Activated CD8-positive, alpha-beta memory T cell treated with anti-CD3 and anti-CD28 coated beads, Interleukin-2, amount 10 ng/mL, durations not matched to agents 7 days and 5 days (primary cell): Measurements from ENCODE around the gene LRRC56. TPM values are rescaled to one million over a fixed set of nuclear protein-coding genes. Genes with fewer than 3 reads are reported as not detected.
A peak's percentile ranks its signal among the peaks of the same experiment; 100 is the strongest.

ENCODE experiments used
- ATAC-seq: fragments of 150-1000 bp; cut with Tn5 transposase; one replicate; pipeline ENCODE4 v1.10.0; 2021; ENCODE audit warnings: moderate library complexity
- CTCF ChIA-PET: fragments of 350-600 bp; sonication (Branson Sonifier 250); formaldehyde crosslinking; loops from one replicate; lab custom pipeline; 2021; ENCODE audit warnings: antibody characterized with exemption; lab: Charles Lee
- DNase-seq: peaks from one replicate; pipeline ENCODE4 v3.0.0-alpha.2; 2020
- H3K27ac Mint-ChIP-seq: one replicate; pipeline ENCODE4 v1.8.0; 2021; ENCODE audit warnings: mild to moderate bottlenecking, mixed read lengths
- H3K27me3 Mint-ChIP-seq: one replicate; pipeline ENCODE4 v1.8.0; 2021; ENCODE audit warnings: mixed read lengths
- H3K36me3 Mint-ChIP-seq: one replicate; pipeline ENCODE4 v1.8.0; 2021; ENCODE audit warnings: mild to moderate bottlenecking, mixed read lengths
- H3K4me1 Mint-ChIP-seq: one replicate; pipeline ENCODE4 v1.8.0; 2021; ENCODE audit warnings: mixed read lengths
- H3K4me3 Mint-ChIP-seq: one replicate; pipeline ENCODE4 v1.8.0; 2021; ENCODE audit warnings: mild to moderate bottlenecking, moderate library complexity, mixed read lengths
- H3K9me3 Mint-ChIP-seq: one replicate; pipeline ENCODE4 v1.8.0; 2022; ENCODE audit warnings: low read depth, mixed read lengths
- total RNA-seq, 2 experiments: library from RNA; stranded (reverse); gene quantifications; one replicate each; pipeline ENCODE4 v1.2.3, GENCODE V29; 2021

Gene LRRC56
- total RNA-seq, 2 experiments from 2014 or later = 1.7 to 2.1 TPM

GRCh38 chr11:589798-590197 lies 52.5 kb downstream of the LRRC56 start:
- H3K27ac Mint-ChIP-seq = peak overlapping the region; percentile 100
- peaks cover 44% of the 10 kb centered on the region for H3K4me1 Mint-ChIP-seq

DNA sequence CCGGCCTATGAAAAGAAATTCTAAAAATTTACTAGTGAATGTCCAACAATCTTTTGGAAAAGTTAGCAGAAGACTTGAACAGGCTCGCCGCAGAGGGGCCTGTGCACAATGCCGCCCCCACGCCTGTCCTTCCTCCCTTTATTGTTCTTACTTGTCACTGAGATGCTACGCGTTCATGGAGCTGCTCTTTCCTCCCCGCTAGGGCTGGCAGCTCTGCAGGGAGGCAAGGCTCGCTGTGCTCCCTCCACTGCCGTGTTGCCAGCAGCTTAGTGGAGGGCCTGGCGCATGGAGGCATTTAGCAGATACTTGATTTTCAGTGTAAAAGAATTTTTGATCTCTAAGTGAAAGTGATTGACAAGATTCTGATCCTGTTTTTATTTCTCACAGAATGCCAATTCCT lies 53.7 kb downstream of the LRRC56 start:
- ATAC-seq (no peak), DNase-seq (no peak)
- CTCF ChIA-PET = interaction anchor here (0.7 to 1.2 kb wide), 3 partner anchors 21 to 91 kb away, joined by 3 read pairs; no protein-coding TSS in a partner anchor
- Mint-ChIP-seq H3K9me3 (no peaks in the 10 kb centered on the region), H3K27me3 (no peaks in the 10 kb centered on the region), H3K4me3 (no peak overlapping the region), H3K4me1 (peaks cover 54% of the 10 kb centered on the region), H3K36me3 (peaks cover 57% of the 10 kb centered on the region), H3K27ac (no peak overlapping the region)

More at GRCh38 chr11:589798-590197, 52.5 kb downstream of the LRRC56 start:
- Mint-ChIP-seq H3K4me3 (no peak overlapping the region), H3K36me3 (peaks cover 54% of the 10 kb centered on the region), H3K9me3 (no peaks in the 10 kb centered on the region), H3K27me3 (no peaks in the 10 kb centered on the region)
- no peak for DNase-seq
- ATAC-seq = no peak
- CTCF ChIA-PET = interaction anchor here (1.3 kb wide), 1 partner anchor 35 kb away, joined by 3 read pairs; no protein-coding TSS in a partner anchor

- Mint-ChIP-seq H3K27ac (no peak overlapping the region), H3K36me3 (peaks cover 57% of the 10 kb centered on the region), H3K4me1 (peaks cover 51% of the 10 kb centered on the region), H3K4me3 (no peak overlapping the region), H3K27me3 (no peaks in the 10 kb centered on the region), H3K9me3 (no peaks in the 10 kb centered on the region)
- ATAC-seq = no peak
- DNase-seq = no peak
- CTCF ChIA-PET = interaction anchor here (0.7 kb wide), 1 partner anchor 190 kb away, joined by 3 read pairs; no protein-coding TSS in a partner anchor
Measured at GRCh38 chr11:592501-592900, 55.2 kb downstream of the LRRC56 start.

GRCh38 chr11:592918-593317 lies 55.6 kb downstream of the LRRC56 start:
- peaks cover 55% of the 10 kb centered on the region for H3K36me3 Mint-ChIP-seq
- no peak overlapping the region for H3K4me3 Mint-ChIP-seq
- H3K27ac Mint-ChIP-seq = peak overlapping the region; percentile 40
- H3K9me3 Mint-ChIP-seq = no peaks in the 10 kb centered on the region
- peaks cover 47% of the 10 kb centered on the region for H3K4me1 Mint-ChIP-seq
- DNase-seq (no peak), ATAC-seq (no peak)
- no peaks in the 10 kb centered on the region for H3K27me3 Mint-ChIP-seq
- CTCF ChIA-PET = no interaction called here

DNA sequence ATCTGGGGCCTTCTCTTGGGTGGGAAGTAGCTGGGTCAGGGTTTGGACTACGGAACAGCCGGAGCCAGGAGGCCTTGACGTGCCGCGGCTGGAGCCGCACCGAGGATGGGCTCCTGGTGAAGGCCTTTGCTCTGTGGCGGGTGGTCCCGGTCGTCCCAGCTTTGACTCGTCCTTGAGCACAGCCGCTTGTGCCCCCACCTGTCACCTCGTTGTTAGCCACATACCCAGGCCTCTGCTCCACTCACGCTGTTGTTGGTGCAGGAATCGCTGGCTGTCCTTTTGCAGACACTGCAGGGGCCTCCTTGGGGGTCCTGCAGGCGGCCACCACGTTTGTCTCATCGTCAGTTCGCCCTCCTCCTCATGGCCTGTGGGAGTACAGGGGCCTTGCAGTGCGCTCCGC lies 56.0 kb downstream of the LRRC56 start:
- peaks cover 54% of the 10 kb centered on the region for H3K36me3 Mint-ChIP-seq
- H3K4me3 Mint-ChIP-seq = no peak overlapping the region
- no peaks in the 10 kb centered on the region for H3K27me3 Mint-ChIP-seq
- peak overlapping the region; percentile 40 for H3K27ac Mint-ChIP-seq
- H3K9me3 Mint-ChIP-seq = no peaks in the 10 kb centered on the region
- no peak for ATAC-seq
- DNase-seq = no peak
- H3K4me1 Mint-ChIP-seq = peaks cover 43% of the 10 kb centered on the region
- CTCF ChIA-PET = no interaction called here

GRCh38 chr11:595400-595799 lies 58.1 kb downstream of the LRRC56 start:
- CTCF ChIA-PET = interaction anchor here (1.0 to 1.6 kb wide), 3 partner anchors 8 to 40 kb away, joined by 3 to 8 read pairs (median 6); no protein-coding TSS in a partner anchor
- Mint-ChIP-seq H3K4me1 (peaks cover 28% of the 10 kb centered on the region), H3K27me3 (no peaks in the 10 kb centered on the region), H3K36me3 (peaks cover 47% of the 10 kb centered on the region), H3K9me3 (no peaks in the 10 kb centered on the region), H3K27ac (peak overlapping the region; percentile 79), H3K4me3 (no peak overlapping the region)
- DNase-seq = no peak
- no peak for ATAC-seq

- Mint-ChIP-seq H3K9me3 (no peaks in the 10 kb centered on the region), H3K4me3 (peak overlapping the region; percentile 4), H3K27ac (peak overlapping the region; percentile 79), H3K4me1 (peaks cover 28% of the 10 kb centered on the region), H3K36me3 (peaks cover 45% of the 10 kb centered on the region), H3K27me3 (no peaks in the 10 kb centered on the region)
- peak; percentile 50 for ATAC-seq
- CTCF ChIA-PET = interaction anchor here (1.0 to 1.6 kb wide), 2 partner anchors 9 to 41 kb away, joined by 6 to 8 read pairs; no protein-coding TSS in a partner anchor
- DNase-seq = peak; percentile 82
Measured at GRCh38 chr11:596374-596773, 59.0 kb downstream of the LRRC56 start.

- H3K36me3 Mint-ChIP-seq = peaks cover 47% of the 10 kb centered on the region
- no peaks in the 10 kb centered on the region for H3K27me3 Mint-ChIP-seq
- ATAC-seq (no peak), DNase-seq (no peak)
- no peak overlapping the region for H3K4me3 Mint-ChIP-seq
- no peaks in the 10 kb centered on the region for H3K9me3 Mint-ChIP-seq
- H3K27ac Mint-ChIP-seq = peak overlapping the region; percentile 61
- H3K4me1 Mint-ChIP-seq = peaks cover 28% of the 10 kb centered on the region
- CTCF ChIA-PET = no interaction called here
Measured at GRCh38 chr11:597166-597725, 59.9 kb downstream of the LRRC56 start.

DNA sequence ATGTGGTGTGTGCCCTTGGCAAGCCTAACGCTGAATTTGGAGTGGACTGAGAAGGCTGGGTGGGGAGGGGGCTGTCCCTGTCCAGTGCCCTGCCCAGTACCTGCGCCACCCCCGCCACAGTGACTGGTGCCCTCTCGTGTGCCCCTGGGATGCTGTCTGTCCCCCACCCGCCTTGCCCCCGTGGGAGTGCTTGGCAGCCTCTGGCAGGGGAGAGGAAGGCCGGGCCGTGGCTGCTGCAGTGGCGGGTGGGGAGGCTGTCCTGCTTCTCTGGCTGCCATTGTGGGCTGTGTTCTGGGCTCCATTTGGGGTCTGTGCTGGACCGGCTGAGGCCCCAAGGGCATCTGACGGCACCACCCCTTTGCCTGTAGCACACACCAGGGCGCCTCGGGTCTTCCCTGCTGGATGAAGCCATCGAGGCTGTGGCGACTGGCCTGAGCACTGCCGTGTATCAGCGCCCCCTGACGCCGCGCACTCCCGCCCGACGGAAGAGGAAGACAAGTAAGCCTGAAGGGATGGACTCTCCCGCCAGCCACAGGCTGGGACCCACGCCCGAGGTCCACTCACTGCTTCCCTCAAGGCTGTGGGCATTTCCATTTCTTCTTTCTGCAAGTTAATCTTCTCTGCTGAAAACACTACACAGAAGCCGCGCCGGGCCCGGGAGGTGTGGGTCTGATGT lies 60.8 kb downstream of the LRRC56 start:
- no peak for DNase-seq
- Mint-ChIP-seq H3K4me3 (no peak overlapping the region), H3K4me1 (peaks cover 28% of the 10 kb centered on the region), H3K27me3 (no peaks in the 10 kb centered on the region), H3K36me3 (peaks cover 39% of the 10 kb centered on the region), H3K27ac (no peak overlapping the region), H3K9me3 (no peaks in the 10 kb centered on the region)
- no peak for ATAC-seq
- CTCF ChIA-PET = no interaction called here

GRCh38 chr11:601573-602245 lies 64.4 kb downstream of the LRRC56 start:
- CTCF ChIA-PET = no interaction called here
- Mint-ChIP-seq H3K36me3 (peaks cover 36% of the 10 kb centered on the region), H3K4me1 (peaks cover 5% of the 10 kb centered on the region), H3K27me3 (no peaks in the 10 kb centered on the region), H3K4me3 (no peak overlapping the region), H3K27ac (no peak overlapping the region), H3K9me3 (no peaks in the 10 kb centered on the region)
- DNase-seq = no peak
- ATAC-seq = no peak

GRCh38 chr11:603154-603553 lies 65.8 kb downstream of the LRRC56 start:
- H3K9me3 Mint-ChIP-seq = no peaks in the 10 kb centered on the region
- no peaks in the 10 kb centered on the region for H3K27me3 Mint-ChIP-seq
- DNase-seq (no peak), ATAC-seq (no peak)
- peaks cover 35% of the 10 kb centered on the region for H3K36me3 Mint-ChIP-seq
- no peak overlapping the region for H3K4me3 Mint-ChIP-seq
- CTCF ChIA-PET = interaction anchor here (0.9 to 1.4 kb wide), 2 partner anchors 9 to 120 kb away, joined by 3 to 6 read pairs; no protein-coding TSS in a partner anchor
- H3K4me1 Mint-ChIP-seq = no peaks in the 10 kb centered on the region
- H3K27ac Mint-ChIP-seq = no peak overlapping the region
